ENCODE data around the gene VAV1. TPM values are rescaled to one million over a fixed set of nuclear protein-coding genes. Genes with fewer than 3 reads are reported as not detected.
"Not testable (repeated sequence)": the region's sequence is repeated elsewhere in the genome, so short reads cannot be mapped to it uniquely, and the experiment has no call there.

Gene VAV1
- total RNA-seq, 1 donor from 2014 or later, result not detected

DNA sequence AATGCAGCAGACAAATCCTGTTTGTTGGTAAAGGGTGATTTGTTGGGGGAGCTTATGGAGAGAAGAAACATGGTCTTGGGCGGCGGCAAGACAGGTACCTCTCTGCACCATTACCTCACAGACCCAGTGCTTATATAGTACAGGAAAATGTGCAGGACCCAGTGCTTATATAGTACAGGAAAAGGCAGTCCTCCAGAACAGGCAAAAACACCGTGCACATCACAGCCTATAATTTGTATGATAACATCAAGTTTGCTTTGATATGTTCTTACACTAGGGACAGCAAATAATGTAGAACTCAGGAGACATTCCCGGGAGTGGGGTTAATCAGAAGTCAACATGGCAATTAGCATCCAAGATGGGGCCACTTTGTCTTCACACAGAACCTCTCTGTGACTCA is 20.9 kb downstream of the VAV1 start:
- H3K4me3 Mint-ChIP-seq, result no peak overlapping the region
- peaks cover 48% of the 10 kb centered on the region for H3K9me3 Mint-ChIP-seq
- no peak overlapping the region for H3K27ac Mint-ChIP-seq
- no peaks in the 10 kb centered on the region for H3K27me3 Mint-ChIP-seq (ENCODE audit: low read depth)
- TF ChIP-seq, protein P1, sequence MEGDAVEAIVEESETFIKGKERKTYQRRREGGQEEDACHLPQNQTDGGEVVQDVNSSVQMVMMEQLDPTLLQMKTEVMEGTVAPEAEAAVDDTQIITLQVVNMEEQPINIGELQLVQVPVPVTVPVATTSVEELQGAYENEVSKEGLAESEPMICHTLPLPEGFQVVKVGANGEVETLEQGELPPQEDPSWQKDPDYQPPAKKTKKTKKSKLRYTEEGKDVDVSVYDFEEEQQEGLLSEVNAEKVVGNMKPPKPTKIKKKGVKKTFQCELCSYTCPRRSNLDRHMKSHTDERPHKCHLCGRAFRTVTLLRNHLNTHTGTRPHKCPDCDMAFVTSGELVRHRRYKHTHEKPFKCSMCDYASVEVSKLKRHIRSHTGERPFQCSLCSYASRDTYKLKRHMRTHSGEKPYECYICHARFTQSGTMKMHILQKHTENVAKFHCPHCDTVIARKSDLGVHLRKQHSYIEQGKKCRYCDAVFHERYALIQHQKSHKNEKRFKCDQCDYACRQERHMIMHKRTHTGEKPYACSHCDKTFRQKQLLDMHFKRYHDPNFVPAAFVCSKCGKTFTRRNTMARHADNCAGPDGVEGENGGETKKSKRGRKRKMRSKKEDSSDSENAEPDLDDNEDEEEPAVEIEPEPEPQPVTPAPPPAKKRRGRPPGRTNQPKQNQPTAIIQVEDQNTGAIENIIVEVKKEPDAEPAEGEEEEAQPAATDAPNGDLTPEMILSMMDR (IDR thresholded peaks at IDR 0.05; ENCODE audit: unreplicated experiment), result no peak
- no peaks in the 10 kb centered on the region for H3K36me3 Mint-ChIP-seq
- no peak for DNase-seq (ENCODE audit: low spot score in 2 of 2, unreplicated experiment in 2 of 2)
- no peaks in the 10 kb centered on the region for H3K4me1 Mint-ChIP-seq

DNA sequence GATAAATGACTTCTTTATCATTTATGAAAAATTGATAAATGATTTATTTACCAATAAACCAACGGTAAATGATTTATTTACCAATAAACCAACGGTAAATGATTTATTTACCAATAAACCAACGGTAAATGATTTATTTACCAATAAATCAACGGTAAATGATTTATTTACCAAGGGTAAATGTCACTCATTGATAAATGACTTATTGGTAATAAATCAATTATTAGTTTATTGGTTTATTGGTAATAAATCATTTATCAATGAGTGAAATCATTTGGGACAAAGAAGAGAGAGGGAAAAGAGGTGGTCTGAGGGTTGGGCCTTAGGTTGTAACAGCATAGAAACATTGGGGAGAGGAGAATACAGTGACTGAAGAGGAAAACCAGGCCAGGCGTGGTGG is 21.5 kb downstream of the VAV1 start:
- no peak for DNase-seq (ENCODE audit: low spot score in 2 of 2, unreplicated experiment in 2 of 2)
- TF ChIP-seq, protein P1 (IDR thresholded peaks at IDR 0.05; ENCODE audit: unreplicated experiment), result no peak
- Mint-ChIP-seq H3K27me3 (ENCODE audit: low read depth) (no peaks in the 10 kb centered on the region), H3K36me3 (no peaks in the 10 kb centered on the region), H3K9me3 (peaks cover 48% of the 10 kb centered on the region), H3K4me3 (no peak overlapping the region), H3K4me1 (no peaks in the 10 kb centered on the region), H3K27ac (no peak overlapping the region)

DNA sequence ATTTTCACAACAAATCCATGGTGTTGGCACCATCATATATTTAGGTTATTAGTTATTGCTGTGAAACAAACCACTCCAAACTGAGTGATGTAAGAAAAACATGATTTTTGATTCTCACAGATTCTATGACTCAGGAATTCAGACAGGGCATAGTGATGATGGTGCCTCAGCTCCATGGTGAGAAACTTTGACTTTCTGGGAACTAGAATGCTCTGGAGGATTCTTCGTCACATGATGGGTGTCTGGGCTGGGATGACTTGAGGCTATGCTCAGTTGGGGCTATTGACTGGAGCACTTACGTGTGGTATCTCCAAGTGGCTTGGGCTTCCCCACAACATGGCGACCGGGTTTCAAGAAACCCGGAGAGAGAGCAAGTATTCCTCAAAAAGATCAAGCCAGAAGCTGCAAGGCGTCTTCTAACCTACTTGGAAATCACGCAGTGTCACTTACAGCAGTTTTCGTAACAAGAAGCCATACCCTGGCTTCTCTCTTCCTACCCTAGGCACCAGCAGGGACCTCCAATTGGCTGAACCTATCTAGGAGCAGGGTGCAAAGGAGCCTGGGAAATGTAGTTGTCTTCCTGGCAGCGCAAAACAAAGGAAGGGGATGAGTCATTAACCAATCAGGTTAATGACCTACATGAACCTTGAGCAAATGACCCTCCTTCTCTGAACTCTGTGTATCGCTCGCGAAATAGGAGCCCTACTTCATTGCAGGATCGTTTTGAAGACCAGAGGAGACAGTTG is 22.4 kb downstream of the VAV1 start:
- TF ChIP-seq, protein P1 (IDR thresholded peaks at IDR 0.05; ENCODE audit: unreplicated experiment), result no peak
- peaks cover 48% of the 10 kb centered on the region for H3K9me3 Mint-ChIP-seq

GRCh38 chr19:6796278-6796677 is 23.8 kb downstream of the VAV1 start:
- peaks cover 3% of the 10 kb centered on the region for H3K36me3 Mint-ChIP-seq
- no peak overlapping the region for H3K27ac Mint-ChIP-seq
- no peaks in the 10 kb centered on the region for H3K27me3 Mint-ChIP-seq (ENCODE audit: low read depth)
- no peak overlapping the region for H3K4me3 Mint-ChIP-seq
- no peak for DNase-seq (ENCODE audit: low spot score in 2 of 2, unreplicated experiment in 2 of 2)
- H3K9me3 Mint-ChIP-seq, result peaks cover 49% of the 10 kb centered on the region
- H3K4me1 Mint-ChIP-seq, result no peaks in the 10 kb centered on the region
- TF ChIP-seq, protein P1 (IDR thresholded peaks at IDR 0.05; ENCODE audit: unreplicated experiment), result no peak

More for the DNA sequence above, 22.4 kb downstream of the VAV1 start:
- no peak for DNase-seq (ENCODE audit: low spot score in 2 of 2, unreplicated experiment in 2 of 2)
- H3K27ac Mint-ChIP-seq, result no peak overlapping the region
- no peaks in the 10 kb centered on the region for H3K36me3 Mint-ChIP-seq
- no peak overlapping the region for H3K4me3 Mint-ChIP-seq
- no peaks in the 10 kb centered on the region for H3K27me3 Mint-ChIP-seq (ENCODE audit: low read depth)
- H3K4me1 Mint-ChIP-seq, result no peaks in the 10 kb centered on the region

- TF ChIP-seq, protein P1 (IDR thresholded peaks at IDR 0.05; ENCODE audit: unreplicated experiment), result no peak
- Mint-ChIP-seq H3K9me3 (peaks cover 43% of the 10 kb centered on the region), H3K27ac (no peak overlapping the region), H3K4me3 (no peak overlapping the region), H3K27me3 (ENCODE audit: low read depth) (no peaks in the 10 kb centered on the region), H3K4me1 (peaks cover 2% of the 10 kb centered on the region), H3K36me3 (peaks cover 6% of the 10 kb centered on the region)
- no peak for DNase-seq (ENCODE audit: low spot score in 2 of 2, unreplicated experiment in 2 of 2)
These were observed 25.1 kb downstream of the VAV1 start for GRCh38 chr19:6797646-6798045.

DNA sequence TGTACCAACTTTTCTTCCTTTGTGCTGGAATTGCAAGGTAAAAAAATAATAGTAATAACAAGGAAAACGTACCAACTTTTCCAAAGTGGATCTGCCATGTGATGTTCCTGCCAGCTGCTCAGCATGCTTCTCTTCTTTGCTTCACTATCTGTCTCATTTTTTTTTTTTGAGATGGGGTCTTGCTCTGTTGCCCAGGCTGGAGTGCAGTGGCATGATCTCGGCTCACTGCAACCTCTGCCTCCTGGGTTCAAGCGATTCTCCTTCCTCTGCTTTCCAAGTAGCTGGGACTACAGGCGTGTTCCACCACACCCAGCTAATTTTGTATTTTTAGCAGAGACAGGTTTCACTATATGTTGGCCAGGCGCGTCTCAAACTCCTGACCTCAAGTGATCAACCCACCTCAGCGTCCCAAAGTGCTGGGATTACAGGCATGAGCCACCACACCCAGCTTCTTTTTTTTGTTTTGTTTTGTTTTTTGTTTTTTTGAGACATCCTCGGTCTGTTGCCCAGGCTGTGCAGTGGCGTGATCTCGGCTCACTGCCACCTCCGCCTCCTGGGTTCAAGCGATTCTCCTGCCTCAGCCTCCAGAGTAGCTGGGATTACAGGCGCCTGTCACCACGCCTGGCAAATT is 27.8 kb downstream of the VAV1 start:
- H3K9me3 Mint-ChIP-seq, result peaks cover 29% of the 10 kb centered on the region
- H3K36me3 Mint-ChIP-seq; H3K27ac Mint-ChIP-seq; DNase-seq (ENCODE audit: low spot score in 2 of 2, unreplicated experiment in 2 of 2); H3K4me3 Mint-ChIP-seq; H3K27me3 Mint-ChIP-seq (ENCODE audit: low read depth); H3K4me1 Mint-ChIP-seq: not testable (repeated sequence)
